Measurements from ENCODE around the gene C4orf54. TPM values are rescaled to one million over a fixed set of nuclear protein-coding genes. Genes with fewer than 3 reads are reported as not detected.

The C4orf54 gene
- 0.12 TPM for total RNA-seq

- DNase-seq (ENCODE audit: low spot score) = no peak
Measured at GRCh38 chr4:99657798-99658197, at the start of gene C4orf54. C4orf54 (minus strand) TSS chr4:99657828; CDS start chr4:99654648, 3,180 bp downstream.

- no peak for DNase-seq (ENCODE audit: low spot score)
Measured at GRCh38 chr4:99705891-99706290, 48.3 kb upstream of the C4orf54 start.

GRCh38 chr4:99696801-99697200 is 39.2 kb upstream of the C4orf54 start:
- no peak for DNase-seq (ENCODE audit: low spot score)

- DNase-seq (ENCODE audit: low spot score) = no peak
Measured at GRCh38 chr4:99693140-99693539, 35.5 kb upstream of the C4orf54 start.

GRCh38 chr4:99690990-99691389 is 33.4 kb upstream of the C4orf54 start:
- DNase-seq (ENCODE audit: low spot score) = no peak

- DNase-seq (ENCODE audit: low spot score) = no peak
Measured at GRCh38 chr4:99690472-99690871, 32.8 kb upstream of the C4orf54 start.

- DNase-seq (ENCODE audit: low spot score) = no peak
Measured at GRCh38 chr4:99687120-99687519, 29.5 kb upstream of the C4orf54 start.

- no peak for DNase-seq (ENCODE audit: low spot score)
Measured at GRCh38 chr4:99685234-99685633, 27.6 kb upstream of the C4orf54 start.

GRCh38 chr4:99683895-99684294 is 26.3 kb upstream of the C4orf54 start:
- no peak for DNase-seq (ENCODE audit: low spot score)

GRCh38 chr4:99679976-99680375 is 22.3 kb upstream of the C4orf54 start:
- DNase-seq (ENCODE audit: low spot score) = no peak

GRCh38 chr4:99679204-99679603 is 21.6 kb upstream of the C4orf54 start:
- peak; percentile 78 for DNase-seq (ENCODE audit: low spot score)

GRCh38 chr4:99677161-99677560 is 19.5 kb upstream of the C4orf54 start:
- DNase-seq (ENCODE audit: low spot score) = no peak

GRCh38 chr4:99670409-99671073 is 12.9 kb upstream of the C4orf54 start:
- no peak for DNase-seq (ENCODE audit: low spot score)

- no peak for DNase-seq (ENCODE audit: low spot score)
Measured at GRCh38 chr4:99669084-99669483, 11.5 kb upstream of the C4orf54 start.

GRCh38 chr4:99668472-99668871 is 10.8 kb upstream of the C4orf54 start:
- DNase-seq (ENCODE audit: low spot score) = no peak

GRCh38 chr4:99665983-99666382 is 8.4 kb upstream of the C4orf54 start:
- no peak for DNase-seq (ENCODE audit: low spot score)

GRCh38 chr4:99664716-99665115 is 7.1 kb upstream of the C4orf54 start:
- no peak for DNase-seq (ENCODE audit: low spot score)

GRCh38 chr4:99661907-99662306 is 4.3 kb upstream of the C4orf54 start:
- DNase-seq (ENCODE audit: low spot score) = no peak

GRCh38 chr4:99658666-99659065 is 1.0 kb upstream of the C4orf54 start:
- no peak for DNase-seq (ENCODE audit: low spot score)

GRCh38 chr4:99655308-99656081 is 2.1 kb downstream of the C4orf54 start:
- no peak for DNase-seq (ENCODE audit: low spot score)

GRCh38 chr4:99654361-99654761 is 3.3 kb downstream of the C4orf54 start:
- no peak for DNase-seq (ENCODE audit: low spot score)

- DNase-seq (ENCODE audit: low spot score) = no peak
Measured at GRCh38 chr4:99653916-99654315, 3.7 kb downstream of the C4orf54 start.

Measured in mucosa of gallbladder (tissue), 1 donor.